ENCODE measurements around the gene CHD3.
A peak's percentile ranks its signal among the peaks of the same experiment; 100 is the strongest.

The CHD3 gene

GRCh38 chr17:7932483-7932891 is 43.9 kb downstream of the CHD3 start:
- DNase-seq (ENCODE audit: low read depth in 2 of 2), result peak; percentile 31 to 42
- TF ChIP-seq, protein P1, sequence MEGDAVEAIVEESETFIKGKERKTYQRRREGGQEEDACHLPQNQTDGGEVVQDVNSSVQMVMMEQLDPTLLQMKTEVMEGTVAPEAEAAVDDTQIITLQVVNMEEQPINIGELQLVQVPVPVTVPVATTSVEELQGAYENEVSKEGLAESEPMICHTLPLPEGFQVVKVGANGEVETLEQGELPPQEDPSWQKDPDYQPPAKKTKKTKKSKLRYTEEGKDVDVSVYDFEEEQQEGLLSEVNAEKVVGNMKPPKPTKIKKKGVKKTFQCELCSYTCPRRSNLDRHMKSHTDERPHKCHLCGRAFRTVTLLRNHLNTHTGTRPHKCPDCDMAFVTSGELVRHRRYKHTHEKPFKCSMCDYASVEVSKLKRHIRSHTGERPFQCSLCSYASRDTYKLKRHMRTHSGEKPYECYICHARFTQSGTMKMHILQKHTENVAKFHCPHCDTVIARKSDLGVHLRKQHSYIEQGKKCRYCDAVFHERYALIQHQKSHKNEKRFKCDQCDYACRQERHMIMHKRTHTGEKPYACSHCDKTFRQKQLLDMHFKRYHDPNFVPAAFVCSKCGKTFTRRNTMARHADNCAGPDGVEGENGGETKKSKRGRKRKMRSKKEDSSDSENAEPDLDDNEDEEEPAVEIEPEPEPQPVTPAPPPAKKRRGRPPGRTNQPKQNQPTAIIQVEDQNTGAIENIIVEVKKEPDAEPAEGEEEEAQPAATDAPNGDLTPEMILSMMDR (IDR thresholded peaks at IDR 0.05; ENCODE audit: low read depth, low read length), result no peak
- H3K4me3 ChIP-seq (replicated peaks in 1 of 2; ENCODE audit: low read depth in 2 of 2, low read length in 2 of 2), result peak overlapping the region; percentile 87 to 98

DNA sequence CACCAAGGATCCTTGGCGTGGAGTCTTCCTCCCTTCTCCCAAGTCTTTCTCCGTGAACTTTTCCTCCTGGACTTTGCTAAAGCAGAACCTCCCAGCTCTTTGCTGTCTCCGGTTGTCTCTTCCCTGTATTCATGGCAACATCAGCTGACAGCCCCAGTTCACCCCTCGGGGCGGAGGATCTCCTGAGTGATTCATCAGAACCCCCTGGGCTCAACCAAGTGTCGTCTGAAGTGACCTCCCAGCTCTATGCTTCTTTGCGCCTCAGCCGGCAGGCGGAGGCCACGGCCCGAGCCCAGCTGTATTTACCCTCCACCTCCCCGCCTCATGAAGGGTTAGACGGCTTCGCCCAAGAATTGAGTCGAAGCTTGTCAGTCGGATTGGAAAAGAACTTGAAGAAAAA is 44.4 kb downstream of the CHD3 start:
- H3K4me3 ChIP-seq (replicated peaks in 1 of 2; ENCODE audit: low read depth in 2 of 2, low read length in 2 of 2), result peak overlapping the region; percentile 87 to 98
- DNase-seq (ENCODE audit: low read depth in 2 of 2), result peak; percentile 60 to 72
- TF ChIP-seq, protein P1 (IDR thresholded peaks at IDR 0.05; ENCODE audit: low read depth, low read length), result peak; percentile 45

DNA sequence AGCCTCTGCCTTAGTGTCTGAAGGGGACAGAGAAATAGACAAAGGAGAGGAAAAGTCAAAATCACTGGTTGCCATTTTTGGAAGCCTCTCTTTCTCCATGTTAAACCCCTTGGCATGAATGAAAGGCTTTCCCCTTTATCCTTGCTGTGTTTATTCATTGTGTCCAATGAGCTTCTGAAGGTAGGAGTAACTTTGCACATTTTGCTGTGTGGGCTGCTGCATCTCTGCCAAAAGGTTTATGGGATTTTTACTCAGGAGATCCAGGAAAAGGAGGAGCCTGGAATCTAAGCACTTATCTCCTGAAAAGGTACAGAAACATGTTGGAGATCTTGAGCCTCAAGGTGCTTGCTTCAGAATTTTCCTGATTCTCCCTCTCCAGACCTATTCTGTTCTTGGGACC is 47.3 kb downstream of the CHD3 start:
- TF ChIP-seq, protein P1 (IDR thresholded peaks at IDR 0.05; ENCODE audit: low read depth, low read length), result no peak
- no peak overlapping the region for H3K4me3 ChIP-seq (replicated peaks in 1 of 2; ENCODE audit: low read depth in 2 of 2, low read length in 2 of 2)
- no peak for DNase-seq (ENCODE audit: low read depth in 2 of 2)

DNA sequence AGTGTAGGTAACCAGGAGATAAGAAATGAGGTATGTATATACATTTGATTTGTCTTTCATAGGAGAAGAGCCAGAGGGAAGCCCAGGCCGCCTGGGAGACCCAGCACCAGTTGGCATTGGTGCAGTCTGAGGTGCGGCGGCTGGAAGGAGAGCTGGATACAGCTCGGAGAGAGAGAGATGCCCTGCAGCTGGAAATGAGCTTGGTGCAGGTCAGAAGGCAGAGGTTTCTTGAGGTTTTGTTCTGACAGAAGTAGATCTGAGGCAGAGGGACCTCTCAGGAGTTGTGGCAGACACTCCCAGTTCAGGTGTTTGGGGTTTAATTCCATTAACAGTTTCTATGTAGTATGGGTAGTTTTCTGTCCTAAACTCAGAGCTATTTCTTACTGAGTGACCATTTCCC is 51.4 kb downstream of the CHD3 start:
- DNase-seq (ENCODE audit: low read depth in 2 of 2), result no peak
- no peak overlapping the region for H3K4me3 ChIP-seq (replicated peaks in 1 of 2; ENCODE audit: low read depth in 2 of 2, low read length in 2 of 2)
- TF ChIP-seq, protein P1 (IDR thresholded peaks at IDR 0.05; ENCODE audit: low read depth, low read length), result no peak

- DNase-seq (ENCODE audit: low read depth in 2 of 2), result no peak
- TF ChIP-seq, protein P1 (IDR thresholded peaks at IDR 0.05; ENCODE audit: low read depth, low read length), result no peak
- no peak overlapping the region for H3K4me3 ChIP-seq (replicated peaks in 1 of 2; ENCODE audit: low read depth in 2 of 2, low read length in 2 of 2)
Observed at GRCh38 chr17:7940743-7941142, 52.2 kb downstream of the CHD3 start.

DNA sequence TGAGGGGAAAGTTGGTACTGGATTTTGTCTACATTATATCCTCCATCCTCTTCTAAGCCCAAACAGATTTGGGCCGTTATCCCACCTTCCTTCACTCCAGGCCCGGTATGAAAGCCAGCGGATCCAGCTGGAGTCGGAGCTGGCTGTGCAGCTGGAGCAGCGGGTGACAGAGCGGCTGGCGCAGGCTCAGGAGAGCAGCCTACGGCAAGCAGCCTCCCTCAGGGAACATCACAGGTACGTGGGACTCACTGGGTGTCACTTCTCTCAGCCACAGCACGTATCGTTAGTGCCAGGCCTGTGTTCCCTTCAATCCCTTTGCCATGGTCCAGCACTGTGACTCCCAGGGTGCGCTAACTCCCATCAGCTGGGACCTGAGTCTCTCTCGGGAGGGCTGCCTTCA is 54.7 kb downstream of the CHD3 start:
- no peak for DNase-seq (ENCODE audit: low read depth in 2 of 2)
- no peak overlapping the region for H3K4me3 ChIP-seq (replicated peaks in 1 of 2; ENCODE audit: low read depth in 2 of 2, low read length in 2 of 2)
- TF ChIP-seq, protein P1 (IDR thresholded peaks at IDR 0.05; ENCODE audit: low read depth, low read length), result no peak

- no peak overlapping the region for H3K4me3 ChIP-seq (replicated peaks in 1 of 2; ENCODE audit: low read depth in 2 of 2, low read length in 2 of 2)
- DNase-seq (ENCODE audit: low read depth in 2 of 2), result no peak
- TF ChIP-seq, protein P1 (IDR thresholded peaks at IDR 0.05; ENCODE audit: low read depth, low read length), result no peak
Observed at GRCh38 chr17:7944326-7944725, 55.7 kb downstream of the CHD3 start.
